Aorta (tissue), 4 donors: ENCODE data around the gene KNCN. TPM values are rescaled to one million over a fixed set of nuclear protein-coding genes. Genes with fewer than 3 reads are reported as not detected.

ENCODE experiments used
- polyA plus RNA-seq, 2 donors: library from polyadenylated mRNA; stranded (reverse); fragments of 200-250 nt; gene quantifications; one replicate each; pipeline ENCODE4 v1.2.3, GENCODE V29; 2013
- total RNA-seq, 2 donors: library from RNA; stranded (reverse); fragmentation: NEBNext Ultra II Directional; extraction: Animal tissue kit (Norgen Biotek cat#: 25700); gene quantifications; one replicate each; pipeline ENCODE4 v1.2.1, GENCODE V29; 2021
- donor health status: healthy with polysubstance abuse.
- donor health status: Bipolar disorder and iron deficiency.
- donor health status: DM: no; HTN: no; CAD: no.
- donor health status: DM: yes; HTN: yes; CAD: no.

The KNCN gene
- total and polyA plus RNA-seq, 4 donors, result 0.15 TPM; not detected in 3

Other genes with a start within 250 kb of the KNCN start
- gene LRRC41, start 248.0 kb downstream of the KNCN start, total RNA-seq, result 10 to 100 TPM; 48.5 to 49.1 TPM
- 10 to 100 TPM; 13.4 to 39.8 TPM for gene LRRC41, start 248.0 kb downstream of the KNCN start, polyA plus RNA-seq
- gene UQCRH, start 247.9 kb downstream of the KNCN start, total RNA-seq, result 100 to 1,000 TPM; 100 to 134 TPM
- 100 to 1,000 TPM; 262 to 739 TPM for gene UQCRH, start 247.9 kb downstream of the KNCN start, polyA plus RNA-seq
- 10 to 100 TPM; 21.2 to 26.3 TPM for gene NSUN4, start 210.8 kb downstream of the KNCN start, total RNA-seq
- gene NSUN4, start 210.8 kb downstream of the KNCN start, polyA plus RNA-seq, result 1 to 10 TPM; 8.6 to 9.7 TPM
- 1 to 10 TPM; 7.3 to 9.6 TPM for gene FAAH, start 157.3 kb downstream of the KNCN start, total RNA-seq
- gene FAAH, start 157.3 kb downstream of the KNCN start, polyA plus RNA-seq, result 10 to 100 TPM in 1 of 2 donors, 1 to 10 TPM in 1; 3.3 to 33.2 TPM
- gene DMBX1, start 61.8 kb downstream of the KNCN start, total RNA-seq, result not detected
- gene DMBX1, start 61.8 kb downstream of the KNCN start, polyA plus RNA-seq, result under 1 TPM in 1 of 2 donors, not detected in 1; 0.38 TPM
- gene MKNK1, start 52.6 kb upstream of the KNCN start, total RNA-seq, result 100 to 1,000 TPM in 1 of 2 donors, 10 to 100 TPM in 1; 64.2 to 111 TPM
- 10 to 100 TPM; 25.5 to 80.5 TPM for gene MKNK1, start 52.6 kb upstream of the KNCN start, polyA plus RNA-seq
- 10 to 100 TPM; 23.2 to 31.2 TPM for gene MOB3C, start 65.2 kb upstream of the KNCN start, total RNA-seq
- 10 to 100 TPM; 14.8 to 17.8 TPM for gene MOB3C, start 65.2 kb upstream of the KNCN start, polyA plus RNA-seq
- gene ATPAF1, start 116.7 kb upstream of the KNCN start, total RNA-seq, result 10 to 100 TPM; 26.9 to 35.0 TPM
- 10 to 100 TPM; 32.2 to 39.4 TPM for gene ATPAF1, start 116.7 kb upstream of the KNCN start, polyA plus RNA-seq
- gene TEX38, start 120.2 kb upstream of the KNCN start, total RNA-seq, result not detected
- not detected for gene TEX38, start 120.2 kb upstream of the KNCN start, polyA plus RNA-seq
- 100 to 1,000 TPM; 101 to 108 TPM for gene EFCAB14, start 167.5 kb upstream of the KNCN start, total RNA-seq
- gene EFCAB14, start 167.5 kb upstream of the KNCN start, polyA plus RNA-seq, result 10 to 100 TPM; 39.9 to 46.5 TPM
- 10 to 100 TPM in 1 of 2 donors, 1 to 10 TPM in 1; 3.4 to 13.6 TPM for gene CYP4B1, start 247.4 kb upstream of the KNCN start, total RNA-seq
- 1 to 10 TPM; 1.5 to 7.0 TPM for gene CYP4B1, start 247.4 kb upstream of the KNCN start, polyA plus RNA-seq